ENCODE measurements around the gene DTNBP1. TPM values are rescaled to one million over a fixed set of nuclear protein-coding genes. Genes with fewer than 3 reads are reported as not detected.

Gene DTNBP1
- total RNA-seq, 6 experiments from 2014 or later, result 3.4 to 8.6 (median 5.7) TPM

DNA sequence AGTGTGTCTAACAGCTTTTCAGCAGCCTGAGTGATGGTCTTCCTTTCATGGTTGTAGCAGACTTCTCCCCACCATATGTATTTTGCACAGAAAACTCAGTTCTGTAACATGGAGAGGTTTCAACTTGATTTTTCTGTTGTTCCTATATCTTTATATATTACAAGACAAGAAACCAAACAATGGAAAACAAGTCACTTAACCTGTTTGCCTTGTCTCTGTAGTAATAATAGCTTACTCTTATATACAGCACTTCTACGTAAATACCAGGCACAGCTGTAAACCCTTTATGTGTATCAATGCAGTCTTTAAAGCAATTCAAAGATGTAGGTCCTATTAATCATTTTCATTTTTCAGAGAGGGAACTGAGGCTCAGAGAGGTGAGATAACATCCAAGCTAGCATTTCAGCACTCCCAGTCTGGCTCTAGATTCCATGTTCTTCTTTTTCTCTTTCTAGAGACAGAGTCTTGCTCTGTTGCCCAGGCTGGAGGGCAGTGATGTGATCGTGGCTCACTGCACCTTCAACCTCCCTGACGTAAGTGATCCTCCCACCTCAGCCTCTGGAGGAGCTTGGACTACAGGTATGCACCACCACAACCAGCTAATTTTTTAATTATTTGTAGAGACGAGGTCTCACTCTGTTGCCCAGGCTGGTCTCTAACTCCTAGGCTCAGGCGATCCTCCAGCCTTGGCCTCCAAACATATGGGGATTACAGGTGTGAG lies 90.4 kb downstream of the DTNBP1 start:
- Histone ChIP-seq H3K27me3 (no peaks in the 10 kb centered on the region), H3K27ac (no peak overlapping the region), H3K4me1 (no peaks in the 10 kb centered on the region), H3K4me3 (no peak overlapping the region), H3K36me3 (no peaks in the 10 kb centered on the region), H3K9me3 (no peaks in the 10 kb centered on the region)
- intact Hi-C loops (cut with DNase I), result no loop called here
- WGBS (ENCODE audit: insufficient coverage, low coverage, low lambda C conversion rate, missing lambda C conversion rate), result 95% methylated on average over 4 of the region's 5 CpGs
- DNase-seq (no peak), ATAC-seq (no peak)
- TF ChIP-seq POLR2A (IDR thresholded peaks at IDR 0.05), result no peak
- TF ChIP-seq, protein P1, sequence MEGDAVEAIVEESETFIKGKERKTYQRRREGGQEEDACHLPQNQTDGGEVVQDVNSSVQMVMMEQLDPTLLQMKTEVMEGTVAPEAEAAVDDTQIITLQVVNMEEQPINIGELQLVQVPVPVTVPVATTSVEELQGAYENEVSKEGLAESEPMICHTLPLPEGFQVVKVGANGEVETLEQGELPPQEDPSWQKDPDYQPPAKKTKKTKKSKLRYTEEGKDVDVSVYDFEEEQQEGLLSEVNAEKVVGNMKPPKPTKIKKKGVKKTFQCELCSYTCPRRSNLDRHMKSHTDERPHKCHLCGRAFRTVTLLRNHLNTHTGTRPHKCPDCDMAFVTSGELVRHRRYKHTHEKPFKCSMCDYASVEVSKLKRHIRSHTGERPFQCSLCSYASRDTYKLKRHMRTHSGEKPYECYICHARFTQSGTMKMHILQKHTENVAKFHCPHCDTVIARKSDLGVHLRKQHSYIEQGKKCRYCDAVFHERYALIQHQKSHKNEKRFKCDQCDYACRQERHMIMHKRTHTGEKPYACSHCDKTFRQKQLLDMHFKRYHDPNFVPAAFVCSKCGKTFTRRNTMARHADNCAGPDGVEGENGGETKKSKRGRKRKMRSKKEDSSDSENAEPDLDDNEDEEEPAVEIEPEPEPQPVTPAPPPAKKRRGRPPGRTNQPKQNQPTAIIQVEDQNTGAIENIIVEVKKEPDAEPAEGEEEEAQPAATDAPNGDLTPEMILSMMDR (IDR thresholded peaks at IDR 0.05), result no peak

DNA sequence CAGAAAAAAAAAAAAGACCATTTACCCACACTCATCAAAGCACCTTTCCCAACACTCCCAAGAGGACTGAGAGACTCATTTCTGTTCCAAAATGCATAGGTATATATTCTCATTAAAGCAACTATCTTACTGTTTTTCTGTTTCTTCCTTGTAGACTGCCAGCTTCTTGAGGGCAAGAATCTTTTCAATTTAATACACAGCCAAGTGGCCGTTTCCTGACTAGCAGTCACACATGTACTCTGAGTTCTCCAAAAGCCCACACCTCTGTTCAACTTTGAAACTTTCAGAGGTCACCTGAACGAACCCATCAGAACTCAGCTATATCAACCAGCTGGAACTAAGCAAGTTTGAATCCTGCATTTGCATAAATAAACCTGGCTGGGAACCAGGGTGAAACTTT lies 92.7 kb downstream of the DTNBP1 start:
- DNase-seq (no peak), ATAC-seq (no peak)
- Histone ChIP-seq H3K36me3 (no peaks in the 10 kb centered on the region), H3K4me3 (no peak overlapping the region), H3K4me1 (no peaks in the 10 kb centered on the region), H3K9me3 (no peaks in the 10 kb centered on the region), H3K27ac (no peak overlapping the region), H3K27me3 (no peaks in the 10 kb centered on the region)
- intact Hi-C loops (cut with DNase I), result no loop called here
- no peak for TF ChIP-seq POLR2A (IDR thresholded peaks at IDR 0.05)
- TF ChIP-seq, protein P1 (IDR thresholded peaks at IDR 0.05), result no peak
- 96% methylated on average over 2 of the region's 2 CpGs for WGBS (ENCODE audit: insufficient coverage, low coverage, low lambda C conversion rate, missing lambda C conversion rate)

DNA sequence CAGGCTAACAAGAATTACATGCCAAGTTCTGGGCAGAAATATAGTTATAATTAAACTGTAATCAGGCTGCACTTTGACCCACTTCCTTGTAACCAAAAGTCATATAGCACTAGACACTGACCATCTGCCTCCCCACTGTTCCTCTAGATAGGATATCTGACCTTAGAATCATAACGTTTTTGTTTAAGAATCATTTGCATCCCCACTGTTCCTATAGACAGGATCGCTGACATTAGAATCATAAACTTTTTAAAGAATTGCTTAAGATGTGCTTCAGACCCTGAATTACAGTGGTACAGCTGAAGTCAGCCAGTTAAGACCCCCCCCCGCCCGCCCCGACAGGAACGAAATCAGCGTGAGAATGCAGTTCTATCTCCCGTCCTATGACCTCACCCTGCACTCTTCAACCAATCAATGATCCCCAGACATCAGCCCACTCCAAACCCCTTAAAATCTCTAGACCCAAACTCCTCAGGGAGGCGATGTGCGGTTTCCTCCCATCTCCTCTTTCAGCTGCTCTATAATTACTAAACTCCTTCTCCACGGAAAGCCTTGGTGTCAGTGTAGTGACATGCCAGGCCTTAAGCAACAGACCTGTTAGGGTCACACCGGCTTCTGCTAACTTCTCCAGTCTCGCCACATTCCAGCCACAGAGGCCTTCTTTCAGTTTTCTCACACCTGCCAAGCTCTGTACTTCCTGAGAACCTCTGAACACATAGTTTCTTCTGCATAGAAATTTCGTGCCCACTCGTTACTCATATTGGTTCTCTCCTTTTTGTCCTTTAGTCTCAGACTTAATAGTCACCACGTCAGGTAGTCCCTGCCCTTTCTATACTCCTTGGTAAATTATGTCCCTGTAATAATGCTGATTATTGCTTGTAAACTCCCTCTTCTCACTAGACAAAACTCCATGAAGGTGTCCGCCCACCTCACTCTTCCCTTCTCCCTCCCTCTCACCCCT lies 93.5 kb downstream of the DTNBP1 start:
- Histone ChIP-seq H3K4me1 (no peaks in the 10 kb centered on the region), H3K27me3 (no peaks in the 10 kb centered on the region), H3K27ac (no peak overlapping the region), H3K9me3 (no peaks in the 10 kb centered on the region), H3K36me3 (no peaks in the 10 kb centered on the region), H3K4me3 (no peak overlapping the region)
- WGBS (ENCODE audit: insufficient coverage, low coverage, low lambda C conversion rate, missing lambda C conversion rate), result 72% methylated on average over 16 of the region's 17 CpGs
- no peak for TF ChIP-seq POLR2A (IDR thresholded peaks at IDR 0.05)
- TF ChIP-seq, protein P1 (IDR thresholded peaks at IDR 0.05), result no peak
- ATAC-seq (no peak), DNase-seq (no peak)
- intact Hi-C loops (cut with DNase I), result no loop called here

DNA sequence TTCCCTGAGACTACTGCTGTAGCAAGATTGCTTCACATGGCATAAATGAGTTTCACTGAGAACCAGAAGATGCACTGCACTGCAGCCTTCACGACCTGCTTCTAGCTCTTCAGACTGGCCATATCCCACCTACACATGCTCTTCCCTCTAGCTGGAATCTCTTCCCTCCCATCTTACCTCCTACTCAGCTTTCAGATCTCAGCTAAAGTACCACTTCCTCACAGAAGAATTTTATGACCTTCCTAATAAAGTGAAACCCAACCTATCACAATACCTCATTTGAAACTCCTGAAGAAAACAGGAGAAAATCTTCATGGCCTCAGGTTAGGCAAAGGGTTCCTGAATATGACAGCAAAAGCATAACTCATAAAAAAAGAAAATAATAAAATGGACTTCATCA lies 99.9 kb downstream of the DTNBP1 start:
- DNase-seq, result no peak
- H3K27me3 ChIP-seq, result no peaks in the 10 kb centered on the region
- no peaks in the 10 kb centered on the region for H3K9me3 ChIP-seq
- H3K27ac ChIP-seq, result no peak overlapping the region
- no peak overlapping the region for H3K4me3 ChIP-seq
- no peaks in the 10 kb centered on the region for H3K4me1 ChIP-seq
- intact Hi-C loops (cut with DNase I), result no loop called here
- H3K36me3 ChIP-seq, result no peaks in the 10 kb centered on the region
- TF ChIP-seq, protein P1 (IDR thresholded peaks at IDR 0.05), result no peak
- no peak for TF ChIP-seq POLR2A (IDR thresholded peaks at IDR 0.05)
- 69% methylated on average over 1 of the region's 1 CpG for WGBS (ENCODE audit: insufficient coverage, low coverage, low lambda C conversion rate, missing lambda C conversion rate)
- ATAC-seq, result no peak
